Fibroblast of mammary gland (primary cell): ENCODE measurements around the gene AEBP2.

Source experiments
- DNase-seq: peaks from one replicate; pipeline ENCODE4 v3.0.0-alpha.2; 2010; ENCODE audit warnings: low read depth
- H3K4me3 ChIP-seq: 2 replicates; pipeline ENCODE4 v1.5.1; 2011; ENCODE audit warnings: low read depth, mild to moderate bottlenecking, low read length, moderate library complexity; ENCODE audit not compliant: control insufficient read depth
- TF ChIP-seq, protein P1 (sequence below): conservative IDR thresholded peaks from 2 replicates; pipeline ENCODE4 v1.5.1; 2011; ENCODE audit warnings: low read depth, low read length, inconsistent platforms; ENCODE audit not compliant: control insufficient read depth, insufficient read depth

AEBP2 gene

DNA sequence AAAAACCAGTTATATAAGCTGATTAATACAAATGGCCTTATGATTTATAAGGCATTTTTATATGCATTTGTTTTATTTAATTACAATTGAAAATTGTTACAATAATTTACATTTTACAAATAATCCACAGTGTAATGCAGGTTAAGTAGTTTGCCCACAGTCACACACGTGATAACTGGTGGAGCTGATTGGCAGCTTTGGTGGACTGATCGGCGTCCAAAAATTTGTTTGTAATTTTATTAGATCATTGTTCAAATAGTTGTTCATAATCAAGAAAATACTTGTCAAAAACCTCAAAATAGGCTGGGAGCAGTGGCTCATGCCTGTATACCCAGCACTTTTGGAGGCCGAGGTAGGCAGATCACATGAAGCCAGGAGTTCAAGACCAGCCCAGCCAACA is 59.7 kb downstream of the AEBP2 start:
- H3K4me3 ChIP-seq, result no peak overlapping the region
- TF ChIP-seq, protein P1, sequence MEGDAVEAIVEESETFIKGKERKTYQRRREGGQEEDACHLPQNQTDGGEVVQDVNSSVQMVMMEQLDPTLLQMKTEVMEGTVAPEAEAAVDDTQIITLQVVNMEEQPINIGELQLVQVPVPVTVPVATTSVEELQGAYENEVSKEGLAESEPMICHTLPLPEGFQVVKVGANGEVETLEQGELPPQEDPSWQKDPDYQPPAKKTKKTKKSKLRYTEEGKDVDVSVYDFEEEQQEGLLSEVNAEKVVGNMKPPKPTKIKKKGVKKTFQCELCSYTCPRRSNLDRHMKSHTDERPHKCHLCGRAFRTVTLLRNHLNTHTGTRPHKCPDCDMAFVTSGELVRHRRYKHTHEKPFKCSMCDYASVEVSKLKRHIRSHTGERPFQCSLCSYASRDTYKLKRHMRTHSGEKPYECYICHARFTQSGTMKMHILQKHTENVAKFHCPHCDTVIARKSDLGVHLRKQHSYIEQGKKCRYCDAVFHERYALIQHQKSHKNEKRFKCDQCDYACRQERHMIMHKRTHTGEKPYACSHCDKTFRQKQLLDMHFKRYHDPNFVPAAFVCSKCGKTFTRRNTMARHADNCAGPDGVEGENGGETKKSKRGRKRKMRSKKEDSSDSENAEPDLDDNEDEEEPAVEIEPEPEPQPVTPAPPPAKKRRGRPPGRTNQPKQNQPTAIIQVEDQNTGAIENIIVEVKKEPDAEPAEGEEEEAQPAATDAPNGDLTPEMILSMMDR, result no peak

DNA sequence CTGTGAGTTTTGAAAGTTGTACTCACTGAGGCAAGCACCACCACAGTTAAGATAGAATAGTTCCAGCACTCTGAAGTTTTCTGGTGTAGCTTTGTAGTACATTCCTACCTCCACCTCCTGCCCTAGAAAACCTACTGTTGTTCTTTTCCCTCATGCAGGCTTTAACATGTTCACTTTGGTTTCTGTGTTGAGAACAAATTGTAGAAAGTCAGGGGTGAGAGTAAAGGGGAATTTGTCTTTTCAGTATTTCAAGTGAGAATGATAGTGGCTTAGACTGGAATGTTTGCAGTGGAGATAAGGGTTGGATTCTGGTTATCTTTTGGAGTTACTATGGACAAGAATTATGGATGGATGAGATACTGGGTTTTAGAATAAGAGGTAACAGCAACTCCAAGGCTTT is 67.2 kb downstream of the AEBP2 start:
- no peak overlapping the region for H3K4me3 ChIP-seq
- TF ChIP-seq, protein P1, result no peak
- no peak for DNase-seq

More for the DNA sequence above, 59.7 kb downstream of the AEBP2 start:
- DNase-seq, result no peak

- TF ChIP-seq, protein P1, result peak; percentile 38
- H3K4me3 ChIP-seq, result no peak overlapping the region
- peak; percentile 45 for DNase-seq
Observed at GRCh38 chr12:19507823-19508222, 68.5 kb downstream of the AEBP2 start.

- TF ChIP-seq, protein P1, result no peak
- H3K4me3 ChIP-seq, result no peak overlapping the region
Observed at GRCh38 chr12:19510461-19510860, 71.2 kb downstream of the AEBP2 start.

GRCh38 chr12:19515179-19515578 is 75.9 kb downstream of the AEBP2 start:
- no peak for DNase-seq
- TF ChIP-seq, protein P1, result no peak
- no peak overlapping the region for H3K4me3 ChIP-seq

More at GRCh38 chr12:19510461-19510860, 71.2 kb downstream of the AEBP2 start:
- DNase-seq, result no peak

- DNase-seq, result no peak
- no peak overlapping the region for H3K4me3 ChIP-seq
- TF ChIP-seq, protein P1, result no peak
Observed at GRCh38 chr12:19517583-19517982, 78.3 kb downstream of the AEBP2 start.

- no peak for DNase-seq
- H3K4me3 ChIP-seq, result no peak overlapping the region
- TF ChIP-seq, protein P1, result no peak
Observed at GRCh38 chr12:19518209-19518608, 78.9 kb downstream of the AEBP2 start.
